PC-3 (cell line): ENCODE results near the gene CBY3.
"Not testable (repeated sequence)": the region's sequence is repeated elsewhere in the genome, so short reads cannot be mapped to it uniquely, and the experiment has no call there.

Experiments used
- EZH2 ChIP-seq: fragments of 300-600 bp; sonication (generic); IDR thresholded peaks from one replicate; pipeline ENCODE4 v1.6.1; 2017; ENCODE audit warnings: antibody characterized with exemption, mild to moderate bottlenecking, low read length; ENCODE audit not compliant: unreplicated experiment
- TF ChIP-seq, protein P1 (sequence below): fragments of 300-600 bp; sonication (generic); conservative IDR thresholded peaks from 2 replicates; pipeline ENCODE4 v1.5.1; 2017; ENCODE audit warnings: antibody characterized with exemption, low read depth, mild to moderate bottlenecking, low read length

DNA sequence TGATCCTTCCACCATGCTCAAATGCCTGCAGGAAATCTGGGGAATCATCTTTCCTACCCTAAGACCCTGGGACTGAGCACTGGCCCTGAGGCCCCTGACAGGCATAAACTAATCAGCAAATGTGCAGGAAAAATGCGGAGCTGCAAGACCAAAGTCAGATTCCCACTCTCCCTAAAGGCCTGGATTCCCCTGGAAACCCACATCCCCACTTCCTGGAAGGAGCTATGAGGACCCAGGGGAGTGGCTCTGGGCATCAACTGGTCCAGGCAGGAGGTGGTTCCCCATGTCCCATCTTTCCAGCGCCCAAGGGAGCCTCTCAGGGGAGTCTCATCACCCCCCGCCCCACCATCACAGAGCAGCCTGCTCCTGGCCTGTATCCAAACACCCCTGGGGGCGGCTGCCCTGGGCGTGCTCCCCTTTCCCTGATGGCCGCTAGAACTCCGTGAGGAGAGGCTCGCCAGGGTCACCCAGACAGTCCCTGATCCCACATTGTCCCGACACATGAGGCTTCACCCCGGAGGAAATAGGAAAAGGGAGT, 31.6 kb downstream of the CBY3 start:
- TF ChIP-seq, protein P1, sequence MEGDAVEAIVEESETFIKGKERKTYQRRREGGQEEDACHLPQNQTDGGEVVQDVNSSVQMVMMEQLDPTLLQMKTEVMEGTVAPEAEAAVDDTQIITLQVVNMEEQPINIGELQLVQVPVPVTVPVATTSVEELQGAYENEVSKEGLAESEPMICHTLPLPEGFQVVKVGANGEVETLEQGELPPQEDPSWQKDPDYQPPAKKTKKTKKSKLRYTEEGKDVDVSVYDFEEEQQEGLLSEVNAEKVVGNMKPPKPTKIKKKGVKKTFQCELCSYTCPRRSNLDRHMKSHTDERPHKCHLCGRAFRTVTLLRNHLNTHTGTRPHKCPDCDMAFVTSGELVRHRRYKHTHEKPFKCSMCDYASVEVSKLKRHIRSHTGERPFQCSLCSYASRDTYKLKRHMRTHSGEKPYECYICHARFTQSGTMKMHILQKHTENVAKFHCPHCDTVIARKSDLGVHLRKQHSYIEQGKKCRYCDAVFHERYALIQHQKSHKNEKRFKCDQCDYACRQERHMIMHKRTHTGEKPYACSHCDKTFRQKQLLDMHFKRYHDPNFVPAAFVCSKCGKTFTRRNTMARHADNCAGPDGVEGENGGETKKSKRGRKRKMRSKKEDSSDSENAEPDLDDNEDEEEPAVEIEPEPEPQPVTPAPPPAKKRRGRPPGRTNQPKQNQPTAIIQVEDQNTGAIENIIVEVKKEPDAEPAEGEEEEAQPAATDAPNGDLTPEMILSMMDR, result not testable (repeated sequence)
- not testable (repeated sequence) for TF ChIP-seq EZH2
